ENCODE data around the gene ARL8A.

Gene ARL8A

GRCh38 chr1:202152399-202152798 is 7.9 kb upstream of the ARL8A start:
- Histone ChIP-seq H3K4me1 (ENCODE audit: control insufficient read depth in 1 of 2, insufficient read depth in 1 of 2, low read depth in 1 of 2, low read length in 1 of 2) (peaks cover 32 to 37% of the 10 kb centered on the region in 2 experiments), H3K4me3 (ENCODE audit: low read depth in 1 of 2, low read length in 1 of 2) (no peak overlapping the region), H3K27me3 (no peaks in the 10 kb centered on the region), H3K9me3 (no peaks in the 10 kb centered on the region), H3K27ac (no peak overlapping the region), H3K36me3 (peaks cover 69% of the 10 kb centered on the region)
- TF ChIP-seq CTCF (IDR thresholded peaks at IDR 0.05), result no peak

GRCh38 chr1:202151045-202151444 is 6.5 kb upstream of the ARL8A start:
- no peak overlapping the region for H3K4me3 ChIP-seq (ENCODE audit: low read depth in 1 of 2, low read length in 1 of 2)
- no peak overlapping the region for H3K27ac ChIP-seq
- no peak for TF ChIP-seq CTCF (IDR thresholded peaks at IDR 0.05)
- no peaks in the 10 kb centered on the region for H3K9me3 ChIP-seq
- peaks cover 20 to 23% of the 10 kb centered on the region in 2 experiments for H3K4me1 ChIP-seq (ENCODE audit: control insufficient read depth in 1 of 2, insufficient read depth in 1 of 2, low read depth in 1 of 2, low read length in 1 of 2)
- H3K36me3 ChIP-seq, result peaks cover 80% of the 10 kb centered on the region
- no peaks in the 10 kb centered on the region for H3K27me3 ChIP-seq

- no peak overlapping the region for H3K4me3 ChIP-seq (ENCODE audit: low read depth in 1 of 2, low read length in 1 of 2)
- H3K4me1 ChIP-seq (ENCODE audit: control insufficient read depth in 1 of 2, insufficient read depth in 1 of 2, low read depth in 1 of 2, low read length in 1 of 2), result peaks cover 16 to 19% of the 10 kb centered on the region in 2 experiments
- TF ChIP-seq CTCF (IDR thresholded peaks at IDR 0.05), result no peak
- H3K9me3 ChIP-seq, result no peaks in the 10 kb centered on the region
- H3K27me3 ChIP-seq, result no peaks in the 10 kb centered on the region
- H3K27ac ChIP-seq, result no peak overlapping the region
- H3K36me3 ChIP-seq, result peaks cover 80% of the 10 kb centered on the region
Measured at GRCh38 chr1:202150602-202151001, 6.1 kb upstream of the ARL8A start.

GRCh38 chr1:202150187-202150586 is 5.7 kb upstream of the ARL8A start:
- Histone ChIP-seq H3K27me3 (no peaks in the 10 kb centered on the region), H3K36me3 (peaks cover 80% of the 10 kb centered on the region), H3K9me3 (no peaks in the 10 kb centered on the region), H3K4me3 (ENCODE audit: low read depth in 1 of 2, low read length in 1 of 2) (no peak overlapping the region), H3K4me1 (ENCODE audit: control insufficient read depth in 1 of 2, insufficient read depth in 1 of 2, low read depth in 1 of 2, low read length in 1 of 2) (peaks cover 16 to 19% of the 10 kb centered on the region in 2 experiments), H3K27ac (no peak overlapping the region)
- no peak for TF ChIP-seq CTCF (IDR thresholded peaks at IDR 0.05)

GRCh38 chr1:202149566-202149965 is 5.0 kb upstream of the ARL8A start:
- Histone ChIP-seq H3K4me3 (ENCODE audit: low read depth in 1 of 2, low read length in 1 of 2) (no peak overlapping the region), H3K4me1 (ENCODE audit: control insufficient read depth in 1 of 2, insufficient read depth in 1 of 2, low read depth in 1 of 2, low read length in 1 of 2) (peaks cover 16 to 18% of the 10 kb centered on the region in 2 experiments), H3K36me3 (peaks cover 78% of the 10 kb centered on the region), H3K27me3 (no peaks in the 10 kb centered on the region), H3K27ac (no peak overlapping the region), H3K9me3 (no peaks in the 10 kb centered on the region)
- TF ChIP-seq CTCF (IDR thresholded peaks at IDR 0.05), result no peak

- no peak for TF ChIP-seq CTCF (IDR thresholded peaks at IDR 0.05)
- Histone ChIP-seq H3K4me1 (ENCODE audit: control insufficient read depth in 1 of 2, insufficient read depth in 1 of 2, low read depth in 1 of 2, low read length in 1 of 2) (peaks cover 9 to 10% of the 10 kb centered on the region in 2 experiments), H3K27me3 (no peaks in the 10 kb centered on the region), H3K27ac (no peak overlapping the region), H3K9me3 (no peaks in the 10 kb centered on the region), H3K36me3 (peaks cover 67% of the 10 kb centered on the region), H3K4me3 (ENCODE audit: low read depth in 1 of 2, low read length in 1 of 2) (no peak overlapping the region)
Measured at GRCh38 chr1:202148391-202148790, 3.9 kb upstream of the ARL8A start.

Data from neutrophil (primary cell).